GM23248 (cell line): ENCODE measurements around the gene SLC10A7. TPM values are rescaled to one million over a fixed set of nuclear protein-coding genes. Genes with fewer than 3 reads are reported as not detected.
"Not testable (repeated sequence)": the region's sequence is repeated elsewhere in the genome, so short reads cannot be mapped to it uniquely, and the experiment has no call there.

Source experiments
- DNase-seq: peaks from one replicate; pipeline ENCODE4 v3.0.0-alpha.2; 2015
- H2AFZ ChIP-seq: fragments of 200-600 bp; sonication (generic); 2 replicates; pipeline ENCODE4 v1.6.1; 2016; ENCODE audit warnings: antibody characterized with exemption
- H3F3A ChIP-seq: fragments of 200-600 bp; sonication (generic); 2 replicates; pipeline ENCODE4 v1.6.1; 2016; ENCODE audit warnings: mild to moderate bottlenecking, antibody characterized with exemption, mixed run types; ENCODE audit not compliant: insufficient read depth
- H3K27ac ChIP-seq: fragments of 200-600 bp; sonication (generic); 2 replicates; pipeline ENCODE4 v1.5.1; 2016; ENCODE audit warnings: mild to moderate bottlenecking
- H3K27me3 ChIP-seq: fragments of 200-600 bp; sonication (generic); replicated peaks from 2 replicates; pipeline ENCODE4 v1.6.1; 2016; ENCODE audit warnings: mild to moderate bottlenecking; ENCODE audit not compliant: insufficient read depth
- H3K36me3 ChIP-seq: fragments of 200-600 bp; sonication (generic); 2 replicates; pipeline ENCODE4 v1.6.1; 2016; ENCODE audit warnings: low read depth, mild to moderate bottlenecking
- H3K4me1 ChIP-seq: fragments of 200-600 bp; sonication (generic); 2 replicates; pipeline ENCODE4 v1.6.1; 2016; ENCODE audit warnings: mild to moderate bottlenecking; ENCODE audit not compliant: insufficient read depth
- H3K4me2 ChIP-seq: fragments of 200-600 bp; sonication (generic); one replicate; pipeline ENCODE4 v1.6.1; 2016; ENCODE audit warnings: mild to moderate bottlenecking; ENCODE audit not compliant: unreplicated experiment
- H3K4me3 ChIP-seq: fragments of 200-600 bp; sonication (generic); 2 replicates; pipeline ENCODE4 v1.5.1; 2016; ENCODE audit warnings: mild to moderate bottlenecking
- H3K79me2 ChIP-seq: fragments of 200-600 bp; sonication (generic); 2 replicates; pipeline ENCODE4 v1.6.1; 2016; ENCODE audit warnings: mild to moderate bottlenecking; ENCODE audit not compliant: insufficient read depth
- H3K9ac ChIP-seq: fragments of 200-600 bp; sonication (generic); 2 replicates; pipeline ENCODE4 v1.6.1; 2016; ENCODE audit warnings: mild to moderate bottlenecking
- H3K9me2 ChIP-seq: fragments of 200-600 bp; sonication (generic); 2 replicates; pipeline ENCODE4 v1.6.1; 2016; ENCODE audit warnings: mixed run types, mild to moderate bottlenecking, moderate library complexity; ENCODE audit not compliant: insufficient read depth
- H3K9me3 ChIP-seq: fragments of 200-600 bp; sonication (generic); one replicate; pipeline ENCODE4 v1.6.1; 2017; ENCODE audit warnings: low read depth
- H4K20me1 ChIP-seq: fragments of 200-600 bp; sonication (generic); 2 replicates; pipeline ENCODE4 v1.6.0; 2016; ENCODE audit not compliant: insufficient read depth
- EZH2 ChIP-seq: fragments of 200-600 bp; sonication (generic); IDR thresholded peaks from 2 replicates; pipeline ENCODE4 v1.6.1; 2018; ENCODE audit warnings: antibody characterized with exemption, mild to moderate bottlenecking; ENCODE audit not compliant: insufficient read depth, poor library complexity, severe bottlenecking
- EZH2phosphoT487 ChIP-seq: fragments of 200-600 bp; sonication (generic); IDR thresholded peaks from 2 replicates; pipeline ENCODE4 v1.6.1; 2018; ENCODE audit warnings: antibody characterized with exemption, moderate library complexity, mild to moderate bottlenecking, low read depth; ENCODE audit not compliant: insufficient read depth
- WGBS, 2 experiments: methylation state at CpG; one replicate each; pipeline ENCODE4 v1.1.6; 2015 to 2017; ENCODE audit warnings: low lambda C conversion rate in 2 of 2, low coverage in 1 of 2; ENCODE audit errors: missing lambda C conversion rate in 2 of 2; 5-methylcytosine and 5-hydroxymethylcytosine counted together
- in situ Hi-C: fragments of 300-500 bp; cut with MboI; formaldehyde crosslinking; loops from 2 replicates; pipeline ENCODE4 v1.15.0; 2020
- polyA plus RNA-seq: library from polyadenylated mRNA; unstranded; fragments of >200 nt; fragmentation: Nextera tagmentation; extraction: Ambion mirVana; gene quantifications from 2 replicates; pipeline ENCODE4 v1.2.1, GENCODE V29; 2016
- total RNA-seq: library from RNA; depleted of rRNA; stranded (reverse); fragments of >200 nt; shearing (Covaris generic); gene quantifications from 2 replicates; pipeline ENCODE4 v1.2.3, GENCODE V29; 2014

SLC10A7 gene
- total and polyA plus RNA-seq, 2 experiments from 2014 or later = 4.5 to 8.1 TPM

GRCh38 chr4:146369446-146369845 lies 152.3 kb downstream of the SLC10A7 start:
- H3K4me3 ChIP-seq = no peak overlapping the region
- H3K9me2 ChIP-seq = no peaks in the 10 kb centered on the region
- TF ChIP-seq EZH2 (no peak), EZH2phosphoT487 (no peak)
- no peaks in the 10 kb centered on the region for H3K27me3 ChIP-seq
- H2AFZ ChIP-seq = no peak overlapping the region
- no peaks in the 10 kb centered on the region for H3K79me2 ChIP-seq
- no peaks in the 10 kb centered on the region for H3F3A ChIP-seq
- H3K4me2 ChIP-seq = no peak overlapping the region
- WGBS, 2 experiments = 94 to 98% methylated on average over 3 of the region's 3 CpGs
- no peak overlapping the region for H3K9ac ChIP-seq
- no peaks in the 10 kb centered on the region for H3K4me1 ChIP-seq
- H3K27ac ChIP-seq = no peak overlapping the region
- DNase-seq = no peak
- no peaks in the 10 kb centered on the region for H4K20me1 ChIP-seq
- in situ Hi-C loops = no loop called here
- H3K9me3 ChIP-seq = no peaks in the 10 kb centered on the region
- no peaks in the 10 kb centered on the region for H3K36me3 ChIP-seq

DNA sequence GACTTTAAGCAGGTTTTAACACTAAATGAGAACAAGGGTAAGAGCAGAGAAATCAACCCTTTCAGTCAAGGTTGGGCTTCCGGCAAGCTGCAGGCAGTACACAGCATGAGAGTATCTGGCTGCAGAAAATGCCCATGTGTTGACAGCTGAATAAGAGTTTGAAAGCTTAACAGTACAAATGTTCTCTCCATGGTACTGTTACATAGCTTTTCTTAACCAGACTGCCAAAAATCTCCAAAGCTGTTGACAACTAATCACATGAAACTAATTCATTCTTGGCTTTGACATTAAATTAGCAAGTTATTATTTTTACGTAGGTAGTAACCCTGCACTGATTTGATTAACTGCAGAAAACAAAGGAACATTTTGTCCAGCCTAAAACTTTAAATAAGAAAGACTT lies 153.5 kb downstream of the SLC10A7 start:
- Histone ChIP-seq H3K9me2 (no peaks in the 10 kb centered on the region), H3K79me2 (no peaks in the 10 kb centered on the region), H4K20me1 (no peaks in the 10 kb centered on the region), H3K4me2 (no peak overlapping the region), H3K4me1 (no peaks in the 10 kb centered on the region), H3K9ac (no peak overlapping the region), H3K36me3 (no peaks in the 10 kb centered on the region), H3F3A (no peaks in the 10 kb centered on the region), H3K4me3 (no peak overlapping the region), H2AFZ (no peak overlapping the region), H3K27ac (no peak overlapping the region), H3K27me3 (no peaks in the 10 kb centered on the region), H3K9me3 (no peaks in the 10 kb centered on the region)
- no peak for TF ChIP-seq EZH2phosphoT487
- no peak for TF ChIP-seq EZH2
- no peak for DNase-seq
- in situ Hi-C loops = no loop called here
- 47 to 56% methylated on average over 2 of the region's 2 CpGs for WGBS, 2 experiments

- Histone ChIP-seq H3K27ac (no peak overlapping the region), H3K4me2 (no peak overlapping the region), H3K9ac (no peak overlapping the region), H3K4me3 (no peak overlapping the region), H3K27me3 (no peaks in the 10 kb centered on the region), H3F3A (no peaks in the 10 kb centered on the region), H2AFZ (no peak overlapping the region), H3K36me3 (no peaks in the 10 kb centered on the region), H3K4me1 (no peaks in the 10 kb centered on the region), H3K79me2 (no peaks in the 10 kb centered on the region), H3K9me2 (no peaks in the 10 kb centered on the region), H3K9me3 (no peaks in the 10 kb centered on the region), H4K20me1 (no peaks in the 10 kb centered on the region)
- in situ Hi-C loops = no loop called here
- WGBS, 2 experiments = 98 to 100% methylated on average over 1 of the region's 1 CpG
- TF ChIP-seq EZH2 (no peak), EZH2phosphoT487 (no peak)
- DNase-seq = no peak
Measured at GRCh38 chr4:146367347-146367746, 154.4 kb downstream of the SLC10A7 start.

DNA sequence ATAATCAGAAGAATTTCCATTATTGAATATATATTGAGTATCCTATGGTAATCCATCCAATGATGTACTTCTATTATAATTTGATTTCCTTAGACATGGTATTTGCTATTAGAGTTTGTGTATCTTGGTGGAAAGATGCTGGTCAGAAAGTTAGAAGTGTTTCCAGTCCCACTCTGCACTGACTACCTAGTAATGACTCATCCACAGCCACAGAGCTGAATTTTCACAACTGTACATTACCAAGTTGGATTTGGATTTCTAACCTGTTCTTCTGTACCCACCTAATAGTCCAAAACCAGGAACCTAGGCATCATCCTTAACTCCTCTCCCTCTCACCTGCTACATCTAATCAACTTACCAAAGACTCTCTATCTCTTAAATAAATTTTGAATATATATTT lies 162.0 kb downstream of the SLC10A7 start:
- in situ Hi-C loops = no loop called here
- Histone ChIP-seq H4K20me1 (no peaks in the 10 kb centered on the region), H3K4me1 (no peaks in the 10 kb centered on the region), H3K27me3 (no peaks in the 10 kb centered on the region), H3K36me3 (no peaks in the 10 kb centered on the region), H3K9me3 (no peaks in the 10 kb centered on the region), H3K4me3 (no peak overlapping the region), H2AFZ (no peak overlapping the region), H3K9me2 (no peaks in the 10 kb centered on the region), H3K79me2 (no peaks in the 10 kb centered on the region), H3K27ac (no peak overlapping the region), H3K4me2 (no peak overlapping the region), H3F3A (no peaks in the 10 kb centered on the region), H3K9ac (no peak overlapping the region)
- TF ChIP-seq EZH2 = no peak
- no peak for TF ChIP-seq EZH2phosphoT487
- DNase-seq = peak; percentile 23

GRCh38 chr4:146350114-146350513 lies 171.6 kb downstream of the SLC10A7 start:
- DNase-seq, H4K20me1 ChIP-seq, H3K27ac ChIP-seq, H3K27me3 ChIP-seq, H3K9ac ChIP-seq, H3K79me2 ChIP-seq, H3K4me3 ChIP-seq, H3K36me3 ChIP-seq, H3K4me1 ChIP-seq, H2AFZ ChIP-seq, H3K4me2 ChIP-seq, H3F3A ChIP-seq, in situ Hi-C loops, H3K9me3 ChIP-seq, H3K9me2 ChIP-seq: not testable (repeated sequence)
- WGBS, 2 experiments = 46 to 59% methylated on average over 13 to 14 of the region's 26 CpGs
